H1 (cell line): Measurements from ENCODE around the gene CRTC1. TPM values are rescaled to one million over a fixed set of nuclear protein-coding genes. Genes with fewer than 3 reads are reported as not detected.

Source experiments
- CTCF ChIA-PET: fragments of 300-600 bp; sonication (Branson Sonifier 250); formaldehyde crosslinking; loops from one replicate; lab custom pipeline; 2021; ENCODE audit not compliant: partially characterized antibody; lab: Charles Lee
- POLR2A ChIA-PET: fragments of 300-600 bp; sonication (Branson Sonifier 250); formaldehyde crosslinking; loops from one replicate; lab custom pipeline; 2021; ENCODE audit warnings: inconsistent platforms; ENCODE audit not compliant: partially characterized antibody; lab: Charles Lee
- DNase-seq, 2 experiments: peaks; one replicate each; pipeline versions ENCODE4 v3.0.0 to v3.0.0-alpha.2; 2010 to 2022; ENCODE audit warnings: low spot score in 2 of 2, low read depth in 1 of 2, mixed read lengths in 1 of 2
- FAIRE-seq: peaks from 2 replicates; lab custom pipeline; 2011; peaks lifted over from hg19 to GRCh38; lab: Jason Lieb, UNC
- H2AFZ ChIP-seq: 2 replicates; pipeline ENCODE4 v1.8.1; 2012; ENCODE audit warnings: low read length, inconsistent platforms
- H2AK5ac ChIP-seq: 2 replicates; pipeline ENCODE4 v1.6.1; 2013; ENCODE audit warnings: low read depth, low read length
- H2BK120ac ChIP-seq: replicated peaks from 2 replicates; pipeline ENCODE3; 2013; ENCODE audit warnings: low read depth, low read length, inconsistent platforms
- H2BK12ac ChIP-seq: 2 replicates; pipeline ENCODE4 v1.6.1; 2013; ENCODE audit warnings: low read depth, low read length
- H2BK15ac ChIP-seq: 2 replicates; pipeline ENCODE4 v1.6.1; 2013; ENCODE audit warnings: low read length
- H2BK20ac ChIP-seq: 2 replicates; pipeline ENCODE4 v1.6.1; 2013; ENCODE audit warnings: low read length
- H2BK5ac ChIP-seq: 2 replicates; pipeline ENCODE4 v1.6.1; 2013; ENCODE audit warnings: low read depth, low read length
- H3K14ac ChIP-seq: 2 replicates; pipeline ENCODE4 v1.6.1; 2013; ENCODE audit warnings: inconsistent platforms; ENCODE audit not compliant: insufficient read length
- H3K18ac ChIP-seq: 2 replicates; pipeline ENCODE4 v1.6.1; 2013; ENCODE audit warnings: low read length; ENCODE audit errors: extremely low read depth
- H3K23ac ChIP-seq: 2 replicates; pipeline ENCODE4 v1.6.1; 2013; ENCODE audit warnings: inconsistent platforms; ENCODE audit not compliant: insufficient read length
- H3K23me2 ChIP-seq: 2 replicates; pipeline ENCODE4 v1.6.1; 2013; ENCODE audit warnings: low read depth, low read length
- H3K27ac ChIP-seq: 2 replicates; pipeline ENCODE4 v1.6.1; 2011; ENCODE audit warnings: low read depth, low read length, inconsistent platforms
- H3K27me3 ChIP-seq, 4 experiments: replicated peaks in 1 of 4; 1 replicate in 1 of 4; 2 replicates in 3 of 4; pipeline versions ENCODE4 v1.6.1 to v1.8.1; 2011 to 2013; ENCODE audit warnings: low read length in 3 of 4, mild to moderate bottlenecking in 3 of 4, inconsistent platforms in 2 of 4, mixed read lengths in 2 of 4, moderate library complexity in 1 of 4; ENCODE audit not compliant: control insufficient read depth in 3 of 4, insufficient read depth in 3 of 4; ENCODE audit errors: extremely low read depth in 1 of 4
- H3K36me3 ChIP-seq, 4 experiments: 2 replicates each; pipeline versions ENCODE4 v1.6.1 to v1.8.1; 2011 to 2013; ENCODE audit warnings: mild to moderate bottlenecking in 4 of 4, low read length in 3 of 4, moderate library complexity in 2 of 4, control low read depth in 1 of 4, inconsistent platforms in 1 of 4; ENCODE audit not compliant: insufficient read depth in 4 of 4, control insufficient read depth in 2 of 4
- H3K4ac ChIP-seq: replicated peaks from 2 replicates; pipeline ENCODE3; 2013; ENCODE audit warnings: low read length, low read depth, mixed read lengths, inconsistent platforms; ENCODE audit not compliant: insufficient read length
- H3K4me1 ChIP-seq, 4 experiments: replicated peaks in 1 of 4; 1 replicate in 1 of 4; 2 replicates in 3 of 4; pipeline versions ENCODE4 v1.6.1 to v1.8.1; 2011 to 2013; ENCODE audit warnings: low read length in 3 of 4, inconsistent platforms in 2 of 4, mixed read lengths in 1 of 4; ENCODE audit not compliant: insufficient read depth in 4 of 4, control insufficient read depth in 3 of 4
- H3K4me2 ChIP-seq, 2 experiments: 2 replicates each; pipeline versions ENCODE4 v1.6.1 to v1.8.1; 2011 to 2013; ENCODE audit warnings: low read depth in 2 of 2, low read length in 2 of 2, control low read depth in 1 of 2, inconsistent platforms in 1 of 2, mild to moderate bottlenecking in 1 of 2; ENCODE audit not compliant: insufficient read depth in 1 of 2
- H3K4me3 ChIP-seq, 4 experiments: fragments of 200-600, 300-600 bp in 1 of 4; sonication (generic), shearing (Covaris generic), sonication (Bioruptor Twin) in 1 of 4; 2 replicates each; pipeline versions ENCODE4 v1.5.1 to v1.8.1; 2011 to 2016; ENCODE audit warnings: low read length in 4 of 4, low read depth in 3 of 4, control low read depth in 2 of 4, inconsistent platforms in 2 of 4, mild to moderate bottlenecking in 2 of 4, mixed read lengths in 1 of 4, moderate library complexity in 1 of 4; ENCODE audit not compliant: insufficient read depth in 2 of 4; ENCODE audit errors: extremely low read depth in 1 of 4
- H3K56ac ChIP-seq: replicated peaks from 2 replicates; pipeline ENCODE3; 2013; ENCODE audit warnings: low read depth, mild to moderate bottlenecking, mixed read lengths, low read length, inconsistent platforms; ENCODE audit not compliant: insufficient read length
- H3K79me1 ChIP-seq: 2 replicates; pipeline ENCODE4 v1.6.1; 2013; ENCODE audit warnings: low read depth, low read length, control low read depth
- H3K79me2 ChIP-seq, 2 experiments: 2 replicates each; pipeline versions ENCODE4 v1.6.1 to v1.8.1; 2012 to 2013; ENCODE audit warnings: low read length in 2 of 2, mild to moderate bottlenecking in 2 of 2, inconsistent platforms in 1 of 2; ENCODE audit not compliant: insufficient read depth in 2 of 2, control insufficient read depth in 1 of 2
- H3K9ac ChIP-seq, 4 experiments: replicated peaks in 1 of 4; 1 replicate in 1 of 4; 2 replicates in 3 of 4; pipeline versions ENCODE4 v1.6.1 to v1.8.1; 2011 to 2013; ENCODE audit warnings: low read depth in 3 of 4, low read length in 3 of 4, control low read depth in 2 of 4, mild to moderate bottlenecking in 2 of 4, moderate library complexity in 2 of 4, inconsistent platforms in 1 of 4; ENCODE audit errors: extremely low read depth in 1 of 4
- H3K9me3 ChIP-seq, 2 experiments: 2 replicates each; pipeline versions ENCODE4 v1.6.1 to v1.8.1; 2012 to 2013; ENCODE audit warnings: mild to moderate bottlenecking in 2 of 2, moderate library complexity in 2 of 2, control low read depth in 1 of 2, inconsistent platforms in 1 of 2, low read depth in 1 of 2, low read length in 1 of 2, mixed read lengths in 1 of 2; ENCODE audit not compliant: insufficient read depth in 2 of 2
- H4K20me1 ChIP-seq, 2 experiments: replicated peaks in 1 of 2; 2 replicates each; pipeline versions ENCODE3 to v1.8.1; 2011 to 2013; ENCODE audit warnings: inconsistent platforms in 2 of 2, low read length in 2 of 2, mild to moderate bottlenecking in 1 of 2; ENCODE audit not compliant: insufficient read depth in 2 of 2, control insufficient read depth in 1 of 2
- H4K5ac ChIP-seq: 2 replicates; pipeline ENCODE4 v1.6.1; 2013; ENCODE audit warnings: low read length, low read depth, mixed read lengths, inconsistent platforms; ENCODE audit not compliant: insufficient read length
- H4K8ac ChIP-seq: 2 replicates; pipeline ENCODE4 v1.8.0; 2013; ENCODE audit warnings: mild to moderate bottlenecking, moderate library complexity, low read length, inconsistent platforms; ENCODE audit not compliant: insufficient read depth; ENCODE audit errors: extremely low read depth
- H4K91ac ChIP-seq: replicated peaks from 2 replicates; pipeline ENCODE3; 2013; ENCODE audit warnings: low read length, mixed read lengths, inconsistent platforms; ENCODE audit not compliant: insufficient read length
- CREB1 ChIP-seq: IDR thresholded peaks from 2 replicates; pipeline ENCODE4 v1.6.1; 2012; ENCODE audit warnings: inconsistent platforms
- EGR1 ChIP-seq: IDR thresholded peaks from 2 replicates; pipeline ENCODE4 v1.6.1; 2011; ENCODE audit warnings: low read depth, low read length, borderline replicate concordance
- SRF ChIP-seq: IDR thresholded peaks from 2 replicates; pipeline ENCODE4 v1.6.1; 2011; ENCODE audit warnings: mild to moderate bottlenecking, low read depth, low read length, moderate library complexity
- WGBS, 2 experiments: shearing (Covaris generic) in 1 of 2; methylation state at CpG; one replicate each; pipeline versions ENCODE4 v1.1.6 to v1.1.7; 2013 to 2015; ENCODE audit warnings: low lambda C conversion rate in 2 of 2, mixed read lengths in 2 of 2, inconsistent platforms in 1 of 2, low coverage in 1 of 2, missing lambda C conversion rate in 1 of 2; ENCODE audit not compliant: insufficient replicate concordance in 2 of 2, insufficient coverage in 1 of 2, insufficient read length in 1 of 2; ENCODE audit errors: extremely low coverage in 1 of 2, missing lambda C conversion rate in 1 of 2; 5-methylcytosine and 5-hydroxymethylcytosine counted together
- polyA plus RNA-seq, 7 experiments: library from polyadenylated mRNA; depleted of rRNA in 3 of 7; stranded (reverse) in 5 of 7; unstranded in 2 of 7; fragments of >200 nt in 5 of 7; fragments of 200-250 nt in 2 of 7; gene quantifications; 1 replicate in 5 of 7; 2 replicates in 1 of 7; 4 replicates in 1 of 7; pipeline versions ENCODE4 v1.2.1 to v1.2.3, GENCODE V29; 2011 to 2013; ENCODE audit warnings: missing spikeins in 2 of 7, mixed read lengths in 2 of 7
- total RNA-seq: library from RNA; stranded (reverse); fragmentation: NEBNext Ultra II Directional; extraction: Animal tissue kit (Norgen Biotek cat#: 25700); gene quantifications from 2 replicates; pipeline ENCODE4 v1.2.1, GENCODE V29; 2021

CRTC1 gene
- total and polyA plus RNA-seq, 2 of the 8 experiments (the other 6 are each of a cell fraction or from before 2014, with no cell fraction given) = 2.9 to 8.5 TPM

DNA sequence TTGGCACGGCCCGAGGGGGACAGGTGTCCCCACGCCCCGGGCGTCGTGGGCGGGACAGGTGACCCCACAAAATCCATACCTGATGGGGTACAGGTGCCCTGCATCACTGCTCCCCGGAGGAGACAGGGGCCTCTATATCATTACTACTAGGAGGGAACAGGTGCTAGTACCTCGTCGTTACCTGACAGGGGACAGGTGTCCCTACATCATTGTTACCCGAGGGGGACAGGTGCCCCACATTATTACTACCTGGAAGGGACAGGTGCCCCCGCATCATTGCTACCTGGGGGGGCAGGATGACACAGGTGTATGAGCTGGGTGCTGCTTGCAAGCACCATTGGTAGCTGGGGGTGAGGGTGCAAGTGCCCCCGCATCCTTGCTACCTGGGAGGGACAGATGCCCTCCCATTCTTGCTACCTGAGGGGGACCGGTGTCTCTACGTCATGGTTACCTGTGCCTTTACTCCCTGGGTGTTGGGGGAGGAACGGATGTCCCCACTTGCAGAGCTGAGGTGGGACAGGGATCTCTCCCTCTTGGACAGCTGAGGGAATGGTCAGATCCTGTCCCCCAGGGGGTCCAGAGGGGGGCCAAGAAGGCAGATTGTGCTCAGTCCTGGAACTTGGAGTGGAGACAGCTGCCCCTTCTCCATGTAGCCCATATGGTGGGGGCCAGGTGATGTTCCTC, 620 bp downstream of the CRTC1 start:
- Histone ChIP-seq H3K23ac (no peak overlapping the region), H3K56ac (no peak overlapping the region), H2AFZ (no peak overlapping the region), H2BK20ac (no peak overlapping the region), H3K27me3 (no peaks in the 10 kb centered on the region), H4K91ac (peak overlapping the region; percentile 85), H3K9me3 (no peaks in the 10 kb centered on the region), H3K4ac (peak overlapping the region; percentile 91), H3K4me1 (peaks cover 0 to 8% (median 5%) of the 10 kb centered on the region in 4 experiments; a peak in 5 of 7 replicates), H3K9ac (peak overlapping the region in 2 of 4 experiments; percentile 46 to 50; a peak in 4 of 7 replicates), H2BK120ac (no peak overlapping the region), H3K4me2 (peak overlapping the region; percentile 73 to 96), H3K27ac (no peak overlapping the region), H3K79me1 (peaks cover 12% of the 10 kb centered on the region), H4K5ac (no peak overlapping the region), H2BK12ac (no peak overlapping the region), H4K8ac (peak overlapping the region; percentile 28; the same call in 1 of the 2 replicates), H3K4me3 (peak overlapping the region; percentile 62 to 82 (median 77)), H2BK15ac (0 out of 2 replicates have a peak overlapping the region, but pooled peaks have one; percentile 81), H3K14ac (no peak overlapping the region), H3K23me2 (peaks cover 9% of the 10 kb centered on the region; the same call in 1 of the 2 replicates), H3K36me3 (no peaks in the 10 kb centered on the region), H2BK5ac (no peak overlapping the region), H3K18ac (no peak overlapping the region), H2AK5ac (peak overlapping the region; percentile 65; the same call in 1 of the 2 replicates), H4K20me1 (peaks cover 2 to 11% of the 10 kb centered on the region in 2 experiments), H3K79me2 (peaks cover 3 to 32% of the 10 kb centered on the region in 2 experiments; a peak in 3 of 4 replicates)
- ChIA-PET CTCF (interaction anchor here (1.6 kb wide), 1 partner anchor 8 kb away, joined by 4 read pairs; no protein-coding TSS in a partner anchor), POLR2A (interaction anchor here (1.4 kb wide), 1 partner anchor 126 kb away, joined by 3 read pairs; the partner anchor contains the start of gene KXD1)
- DNase-seq (no peak), FAIRE-seq (no peak)
- WGBS, 2 experiments = 29% methylated on average over 12 of the region's 16 CpGs; no CpG with 5 or more reads in 1 of the 2 experiments
- 0 out of 2 replicates have a peak, but pooled peaks have one; percentile 10 for TF ChIP-seq CREB1
- TF ChIP-seq EGR1 = no peak
- no peak for TF ChIP-seq SRF
